ENCODE measurements around the gene LBHD1. TPM values are rescaled to one million over a fixed set of nuclear protein-coding genes. Genes with fewer than 3 reads are reported as not detected.
"Not testable (repeated sequence)": the region's sequence is repeated elsewhere in the genome, so short reads cannot be mapped to it uniquely, and the experiment has no call there.

Gene LBHD1
- total RNA-seq, 2 experiments from 2014 or later, result 12.0 to 12.9 TPM

- ATAC-seq (no peak), DNase-seq (no peak)
- ChIA-PET POLR2A (interaction anchor here (0.6 to 5.6 kb wide), 7 partner anchors 8 to 92 kb away, joined by 3 to 108 read pairs (median 4); partner anchors contain the start of genes C11orf98, CSKMT, LBHD1 and UQCC3), CTCF (interaction anchor here (1.0 to 1.9 kb wide), 5 partner anchors 24 to 69 kb away, joined by 3 to 7 read pairs (median 5); no protein-coding TSS in a partner anchor)
- intact Hi-C loops (cut with micrococcal nuclease), result no loop called here
- no peak for TF ChIP-seq CTCF (IDR thresholded peaks at IDR 0.05)
- H3K4me3 Mint-ChIP-seq, result no peak overlapping the region
- H3K27me3 Mint-ChIP-seq, result no peaks in the 10 kb centered on the region
- H3K27ac Mint-ChIP-seq, result peak overlapping the region; percentile 14
- H3K9me3 Mint-ChIP-seq, result no peaks in the 10 kb centered on the region
- peaks cover 4% of the 10 kb centered on the region for H3K36me3 Mint-ChIP-seq (ENCODE audit: low read depth)
- peaks cover 14% of the 10 kb centered on the region for H3K4me1 Mint-ChIP-seq (ENCODE audit: low read depth)
These were observed 15.2 kb downstream of the LBHD1 start for GRCh38 chr11:62656796-62657429.

- Mint-ChIP-seq H3K9me3 (no peaks in the 10 kb centered on the region), H3K27me3 (no peaks in the 10 kb centered on the region), H3K4me1 (ENCODE audit: low read depth) (peaks cover 19% of the 10 kb centered on the region), H3K4me3 (peak overlapping the region; percentile 47), H3K36me3 (ENCODE audit: low read depth) (peaks cover 12% of the 10 kb centered on the region), H3K27ac (peak overlapping the region; percentile 30)
- intact Hi-C loops (cut with micrococcal nuclease), result no loop called here
- ChIA-PET POLR2A (interaction anchor here (0.6 to 5.6 kb wide), 9 partner anchors 8 to 117 kb away, joined by 3 to 108 read pairs (median 4); partner anchors contain the start of genes C11orf98, CSKMT, GANAB and LBHD1), CTCF (interaction anchor here (1.3 to 2.2 kb wide), 3 partner anchors 31 to 43 kb away, joined by 3 to 10 read pairs (median 3); no protein-coding TSS in a partner anchor)
- no peak for TF ChIP-seq CTCF (IDR thresholded peaks at IDR 0.05)
- no peak for DNase-seq
- ATAC-seq, result no peak
These were observed 17.8 kb downstream of the LBHD1 start for GRCh38 chr11:62654297-62654696.

- intact Hi-C loops (cut with micrococcal nuclease), result no loop called here
- H3K4me1 Mint-ChIP-seq (ENCODE audit: low read depth), result peaks cover 23% of the 10 kb centered on the region
- DNase-seq (peak; percentile 48), ATAC-seq (peak; percentile 4)
- ChIA-PET CTCF (interaction anchor here (1.0 to 1.4 kb wide), 5 partner anchors 13 to 60 kb away, joined by 3 to 7 read pairs (median 5); partner anchors contain the start of genes C11orf98, CSKMT, MTA2 and TUT1), POLR2A (interaction anchor here (0.6 to 13.3 kb wide), 22 partner anchors 10 to 228 kb away, joined by 3 to 263 read pairs (median 4); partner anchors contain the start of genes B3GAT3, C11orf98, CSKMT and EML3)
- H3K36me3 Mint-ChIP-seq (ENCODE audit: low read depth), result peaks cover 17% of the 10 kb centered on the region
- H3K27ac Mint-ChIP-seq, result peak overlapping the region; percentile 95
- peak overlapping the region; percentile 94 for H3K4me3 Mint-ChIP-seq
- no peaks in the 10 kb centered on the region for H3K9me3 Mint-ChIP-seq
- no peak for TF ChIP-seq CTCF (IDR thresholded peaks at IDR 0.05)
- H3K27me3 Mint-ChIP-seq, result no peaks in the 10 kb centered on the region
These were observed 19.7 kb downstream of the LBHD1 start for GRCh38 chr11:62652161-62653006.

GRCh38 chr11:62650283-62650682 is 21.8 kb downstream of the LBHD1 start:
- peaks cover 23% of the 10 kb centered on the region for H3K36me3 Mint-ChIP-seq (ENCODE audit: low read depth)
- H3K9me3 Mint-ChIP-seq; ATAC-seq; H3K4me3 Mint-ChIP-seq; H3K27ac Mint-ChIP-seq; H3K27me3 Mint-ChIP-seq; intact Hi-C loops (cut with micrococcal nuclease); DNase-seq: not testable (repeated sequence)
- ChIA-PET POLR2A (interaction anchor here (1.3 to 13.3 kb wide), 4 partner anchors 20 to 59 kb away, joined by 6 to 263 read pairs (median 8); partner anchors contain the start of genes BSCL2, C11orf98, CSKMT and GNG3), CTCF (interaction anchor here (0.9 to 2.0 kb wide), 3 partner anchors 14 to 190 kb away, joined by 3 to 11 read pairs (median 4); partner anchors contain the start of genes C11orf98 and CSKMT)
- peaks cover 29% of the 10 kb centered on the region for H3K4me1 Mint-ChIP-seq (ENCODE audit: low read depth)

GRCh38 chr11:62649486-62649885 is 22.6 kb downstream of the LBHD1 start:
- intact Hi-C loops (cut with micrococcal nuclease), result loop anchor here (5.0 kb wide), 1 partner anchor 37 kb away; the partner anchor contains the start of genes EML3 and ROM1
- ATAC-seq (no peak), DNase-seq (no peak)
- TF ChIP-seq CTCF (IDR thresholded peaks at IDR 0.05), result no peak
- Mint-ChIP-seq H3K27ac (no peak overlapping the region), H3K9me3 (no peaks in the 10 kb centered on the region), H3K4me1 (ENCODE audit: low read depth) (peaks cover 32% of the 10 kb centered on the region), H3K4me3 (no peak overlapping the region), H3K27me3 (no peaks in the 10 kb centered on the region), H3K36me3 (ENCODE audit: low read depth) (peaks cover 27% of the 10 kb centered on the region)
- ChIA-PET POLR2A (interaction anchor here (1.8 to 13.3 kb wide), 5 partner anchors 8 to 59 kb away, joined by 5 to 263 read pairs (median 8); partner anchors contain the start of genes BSCL2, C11orf98, CSKMT and GNG3), CTCF (interaction anchor here (1.1 to 2.0 kb wide), 4 partner anchors 14 to 45 kb away, joined by 3 to 11 read pairs (median 4); partner anchors contain the start of genes C11orf98, CSKMT and UQCC3)

All from activated CD8-positive, alpha-beta T cell treated with anti-CD3 and anti-CD28 coated beads for 36 hours (primary cell).